ENCODE results near the gene CPXM1.

CPXM1 gene

GRCh38 chr20:2822073-2822472 lies 21.6 kb upstream of the CPXM1 start:
- H3K9me3 ChIP-seq (ENCODE audit: control insufficient read depth, low read length) = no peaks in the 10 kb centered on the region
- no peak overlapping the region for H3K27ac ChIP-seq (ENCODE audit: insufficient read depth, low read depth, low read length, poor library complexity, severe bottlenecking)
- no peaks in the 10 kb centered on the region for H3K4me1 ChIP-seq (ENCODE audit: control insufficient read depth, insufficient read depth, low read length)
- no peak overlapping the region for H3K4me3 ChIP-seq (ENCODE audit: insufficient read depth, low read depth, low read length)
- H3K27me3 ChIP-seq (ENCODE audit: control insufficient read depth, insufficient read depth, low read length, poor library complexity, severe bottlenecking) = peaks cover 44% of the 10 kb centered on the region
- no peaks in the 10 kb centered on the region for H3K36me3 ChIP-seq (ENCODE audit: control insufficient read depth, insufficient read depth, low read length)
- 45 to 47% methylated on average over 4 to 5 of the region's 5 CpGs for WGBS, 2 experiments

- WGBS, 2 experiments = 36 to 37% methylated on average over 68 of the region's 68 CpGs
- Histone ChIP-seq H3K4me3 (ENCODE audit: insufficient read depth, low read depth, low read length) (no peak overlapping the region), H3K27me3 (ENCODE audit: control insufficient read depth, insufficient read depth, low read length, poor library complexity, severe bottlenecking) (peaks cover 35% of the 10 kb centered on the region), H3K36me3 (ENCODE audit: control insufficient read depth, insufficient read depth, low read length) (no peaks in the 10 kb centered on the region), H3K27ac (ENCODE audit: insufficient read depth, low read depth, low read length, poor library complexity, severe bottlenecking) (no peak overlapping the region), H3K4me1 (ENCODE audit: control insufficient read depth, insufficient read depth, low read length) (no peaks in the 10 kb centered on the region), H3K9me3 (ENCODE audit: control insufficient read depth, low read length) (no peaks in the 10 kb centered on the region)
Measured at GRCh38 chr20:2820896-2821869, 20.8 kb upstream of the CPXM1 start.

GRCh38 chr20:2820084-2820895 lies 19.9 kb upstream of the CPXM1 start:
- WGBS, 2 experiments = 37 to 40% methylated on average over 32 of the region's 32 CpGs
- Histone ChIP-seq H3K4me3 (ENCODE audit: insufficient read depth, low read depth, low read length) (peak overlapping the region; percentile 1), H3K27me3 (ENCODE audit: control insufficient read depth, insufficient read depth, low read length, poor library complexity, severe bottlenecking) (peaks cover 28% of the 10 kb centered on the region), H3K4me1 (ENCODE audit: control insufficient read depth, insufficient read depth, low read length) (no peaks in the 10 kb centered on the region), H3K27ac (ENCODE audit: insufficient read depth, low read depth, low read length, poor library complexity, severe bottlenecking) (no peak overlapping the region), H3K9me3 (ENCODE audit: control insufficient read depth, low read length) (no peaks in the 10 kb centered on the region), H3K36me3 (ENCODE audit: control insufficient read depth, insufficient read depth, low read length) (no peaks in the 10 kb centered on the region)

- Histone ChIP-seq H3K27me3 (ENCODE audit: control insufficient read depth, insufficient read depth, low read length, poor library complexity, severe bottlenecking) (peaks cover 28% of the 10 kb centered on the region), H3K27ac (ENCODE audit: insufficient read depth, low read depth, low read length, poor library complexity, severe bottlenecking) (no peak overlapping the region), H3K4me3 (ENCODE audit: insufficient read depth, low read depth, low read length) (no peak overlapping the region), H3K36me3 (ENCODE audit: control insufficient read depth, insufficient read depth, low read length) (no peaks in the 10 kb centered on the region), H3K9me3 (ENCODE audit: control insufficient read depth, low read length) (no peaks in the 10 kb centered on the region), H3K4me1 (ENCODE audit: control insufficient read depth, insufficient read depth, low read length) (no peaks in the 10 kb centered on the region)
- WGBS, 2 experiments = 92 to 96% methylated on average over 7 of the region's 7 CpGs
Measured at GRCh38 chr20:2817891-2818595, 17.6 kb upstream of the CPXM1 start.

GRCh38 chr20:2817341-2817726 lies 16.9 kb upstream of the CPXM1 start:
- H3K4me3 ChIP-seq (ENCODE audit: insufficient read depth, low read depth, low read length) = no peak overlapping the region
- WGBS, 2 experiments = 83 to 97% methylated on average over 2 of the region's 2 CpGs
- H3K36me3 ChIP-seq (ENCODE audit: control insufficient read depth, insufficient read depth, low read length) = no peaks in the 10 kb centered on the region
- no peaks in the 10 kb centered on the region for H3K9me3 ChIP-seq (ENCODE audit: control insufficient read depth, low read length)
- H3K4me1 ChIP-seq (ENCODE audit: control insufficient read depth, insufficient read depth, low read length) = no peaks in the 10 kb centered on the region
- peaks cover 27% of the 10 kb centered on the region for H3K27me3 ChIP-seq (ENCODE audit: control insufficient read depth, insufficient read depth, low read length, poor library complexity, severe bottlenecking)
- H3K27ac ChIP-seq (ENCODE audit: insufficient read depth, low read depth, low read length, poor library complexity, severe bottlenecking) = no peak overlapping the region

- H3K4me3 ChIP-seq (ENCODE audit: insufficient read depth, low read depth, low read length) = no peak overlapping the region
- no peaks in the 10 kb centered on the region for H3K9me3 ChIP-seq (ENCODE audit: control insufficient read depth, low read length)
- H3K36me3 ChIP-seq (ENCODE audit: control insufficient read depth, insufficient read depth, low read length) = no peaks in the 10 kb centered on the region
- H3K4me1 ChIP-seq (ENCODE audit: control insufficient read depth, insufficient read depth, low read length) = no peaks in the 10 kb centered on the region
- WGBS, 2 experiments = 83 to 84% methylated on average over 20 of the region's 20 CpGs
- H3K27ac ChIP-seq (ENCODE audit: insufficient read depth, low read depth, low read length, poor library complexity, severe bottlenecking) = no peak overlapping the region
- peaks cover 21% of the 10 kb centered on the region for H3K27me3 ChIP-seq (ENCODE audit: control insufficient read depth, insufficient read depth, low read length, poor library complexity, severe bottlenecking)
Measured at GRCh38 chr20:2816583-2817340, 16.3 kb upstream of the CPXM1 start.

GRCh38 chr20:2816030-2816582 lies 15.7 kb upstream of the CPXM1 start, which contains the start of gene TMEM239:
Gene TMEM239, plus strand, starts transcription at chr20:2816364. Its CDS starts 191 bp downstream, at chr20:2816555.
- Histone ChIP-seq H3K36me3 (ENCODE audit: control insufficient read depth, insufficient read depth, low read length) (no peaks in the 10 kb centered on the region), H3K27ac (ENCODE audit: insufficient read depth, low read depth, low read length, poor library complexity, severe bottlenecking) (no peak within 1 kb of the TSS), H3K9me3 (ENCODE audit: control insufficient read depth, low read length) (no peaks in the 10 kb centered on the region), H3K4me1 (ENCODE audit: control insufficient read depth, insufficient read depth, low read length) (no peaks in the 10 kb centered on the region), H3K27me3 (ENCODE audit: control insufficient read depth, insufficient read depth, low read length, poor library complexity, severe bottlenecking) (peaks cover 14% of the 10 kb centered on the region), H3K4me3 (ENCODE audit: insufficient read depth, low read depth, low read length) (no peak within 1 kb of the TSS)
- 84 to 85% methylated on average over 10 of the region's 10 CpGs for WGBS, 2 experiments

GRCh38 chr20:2815242-2815900 lies 14.9 kb upstream of the CPXM1 start:
- H3K27me3 ChIP-seq (ENCODE audit: control insufficient read depth, insufficient read depth, low read length, poor library complexity, severe bottlenecking) = peaks cover 7% of the 10 kb centered on the region
- H3K27ac ChIP-seq (ENCODE audit: insufficient read depth, low read depth, low read length, poor library complexity, severe bottlenecking) = no peak overlapping the region
- H3K36me3 ChIP-seq (ENCODE audit: control insufficient read depth, insufficient read depth, low read length) = no peaks in the 10 kb centered on the region
- no peaks in the 10 kb centered on the region for H3K4me1 ChIP-seq (ENCODE audit: control insufficient read depth, insufficient read depth, low read length)
- H3K9me3 ChIP-seq (ENCODE audit: control insufficient read depth, low read length) = no peaks in the 10 kb centered on the region
- WGBS, 2 experiments = 86 to 89% methylated on average over 8 of the region's 8 CpGs
- H3K4me3 ChIP-seq (ENCODE audit: insufficient read depth, low read depth, low read length) = no peak overlapping the region

- Histone ChIP-seq H3K27ac (ENCODE audit: insufficient read depth, low read depth, low read length, poor library complexity, severe bottlenecking) (no peak within 1 kb of the TSS), H3K27me3 (ENCODE audit: control insufficient read depth, insufficient read depth, low read length, poor library complexity, severe bottlenecking) (no peaks in the 10 kb centered on the region), H3K9me3 (ENCODE audit: control insufficient read depth, low read length) (no peaks in the 10 kb centered on the region), H3K4me1 (ENCODE audit: control insufficient read depth, insufficient read depth, low read length) (no peaks in the 10 kb centered on the region), H3K36me3 (ENCODE audit: control insufficient read depth, insufficient read depth, low read length) (no peaks in the 10 kb centered on the region), H3K4me3 (ENCODE audit: insufficient read depth, low read depth, low read length) (no peak within 1 kb of the TSS)
- WGBS, 2 experiments = 59 to 61% methylated on average over 5 of the region's 5 CpGs
Measured at GRCh38 chr20:2814587-2815051, 14.2 kb upstream of the CPXM1 start, which contains the start of gene C20orf141. Gene C20orf141, plus strand, starts transcription at chr20:2814987. Its CDS starts 198 bp downstream, at chr20:2815185.
